ENCODE data around the gene TBC1D16. TPM values are rescaled to one million over a fixed set of nuclear protein-coding genes. Genes with fewer than 3 reads are reported as not detected.
"Not testable (repeated sequence)": the region's sequence is repeated elsewhere in the genome, so short reads cannot be mapped to it uniquely, and the experiment has no call there.

TBC1D16 gene
- polyA plus RNA-seq, 4 donors, result 27.2 to 35.6 (median 34.1) TPM

GRCh38 chr17:80055597-80055996 is 19.9 kb upstream of the TBC1D16 start:
- no peak for DNase-seq (ENCODE audit: low read depth in 4 of 4, low spot score in 3 of 4)

GRCh38 chr17:80053102-80053501 is 17.4 kb upstream of the TBC1D16 start:
- no peak for DNase-seq (ENCODE audit: low read depth in 4 of 4, low spot score in 3 of 4)

- DNase-seq (ENCODE audit: low read depth in 4 of 4, low spot score in 3 of 4), result no peak
Measured at GRCh38 chr17:80051681-80052080, 16.0 kb upstream of the TBC1D16 start.

- DNase-seq (ENCODE audit: low read depth in 4 of 4, low spot score in 3 of 4), result no peak
Measured at GRCh38 chr17:80050706-80051105, 15.0 kb upstream of the TBC1D16 start.

- no peak for DNase-seq (ENCODE audit: low read depth in 4 of 4, low spot score in 3 of 4)
Measured at GRCh38 chr17:80049986-80050385, 14.3 kb upstream of the TBC1D16 start.

GRCh38 chr17:80047176-80047575 is 11.5 kb upstream of the TBC1D16 start:
- no peak for DNase-seq (ENCODE audit: low read depth in 4 of 4, low spot score in 3 of 4)

- DNase-seq (ENCODE audit: low read depth in 4 of 4, low spot score in 3 of 4), result not testable (repeated sequence)
Measured at GRCh38 chr17:80046709-80047108, 11.0 kb upstream of the TBC1D16 start.

- no peak for DNase-seq (ENCODE audit: low read depth in 4 of 4, low spot score in 3 of 4)
Measured at GRCh38 chr17:80045703-80046102, 10.0 kb upstream of the TBC1D16 start.

GRCh38 chr17:80043963-80044362 is 8.3 kb upstream of the TBC1D16 start:
- DNase-seq (ENCODE audit: low read depth in 4 of 4, low spot score in 3 of 4), result no peak

- no peak for DNase-seq (ENCODE audit: low read depth in 4 of 4, low spot score in 3 of 4)
Measured at GRCh38 chr17:80036715-80037477, 1.2 kb upstream of the TBC1D16 start.

GRCh38 chr17:80035937-80036714 is 454 bp upstream of the TBC1D16 start, which contains the start of gene CCDC40:
Gene CCDC40, plus strand, starts transcription at chr17:80036642. Its CDS starts 21 bp downstream, at chr17:80036663.
- peak in 2 of 4 donors; percentile 75 to 77 for DNase-seq (ENCODE audit: low read depth in 4 of 4, low spot score in 3 of 4)

- DNase-seq (ENCODE audit: low read depth in 4 of 4, low spot score in 3 of 4), result no peak
Measured at GRCh38 chr17:80034791-80035686, 633 bp downstream of the TBC1D16 start.

GRCh38 chr17:80033840-80034239 is 1.8 kb downstream of the TBC1D16 start:
- no peak for DNase-seq (ENCODE audit: low read depth in 4 of 4, low spot score in 3 of 4)

GRCh38 chr17:80032614-80033171 is 3.0 kb downstream of the TBC1D16 start:
- DNase-seq (ENCODE audit: low read depth in 4 of 4, low spot score in 3 of 4), result no peak

- DNase-seq (ENCODE audit: low read depth in 4 of 4, low spot score in 3 of 4), result no peak
Measured at GRCh38 chr17:80031691-80032430, 3.8 kb downstream of the TBC1D16 start.

- DNase-seq (ENCODE audit: low read depth in 4 of 4, low spot score in 3 of 4), result no peak
Measured at GRCh38 chr17:80030730-80031410, 4.8 kb downstream of the TBC1D16 start.

GRCh38 chr17:80029258-80029974 is 6.3 kb downstream of the TBC1D16 start:
- no peak for DNase-seq (ENCODE audit: low read depth in 4 of 4, low spot score in 3 of 4)

- DNase-seq (ENCODE audit: low read depth in 4 of 4, low spot score in 3 of 4), result no peak
Measured at GRCh38 chr17:80028030-80028429, 7.6 kb downstream of the TBC1D16 start.

GRCh38 chr17:80027043-80027435 is 8.6 kb downstream of the TBC1D16 start:
- no peak for DNase-seq (ENCODE audit: low read depth in 4 of 4, low spot score in 3 of 4)

Measured in right renal pelvis (tissue), 4 donors.